ENCODE results near the gene SMG7.

DNA sequence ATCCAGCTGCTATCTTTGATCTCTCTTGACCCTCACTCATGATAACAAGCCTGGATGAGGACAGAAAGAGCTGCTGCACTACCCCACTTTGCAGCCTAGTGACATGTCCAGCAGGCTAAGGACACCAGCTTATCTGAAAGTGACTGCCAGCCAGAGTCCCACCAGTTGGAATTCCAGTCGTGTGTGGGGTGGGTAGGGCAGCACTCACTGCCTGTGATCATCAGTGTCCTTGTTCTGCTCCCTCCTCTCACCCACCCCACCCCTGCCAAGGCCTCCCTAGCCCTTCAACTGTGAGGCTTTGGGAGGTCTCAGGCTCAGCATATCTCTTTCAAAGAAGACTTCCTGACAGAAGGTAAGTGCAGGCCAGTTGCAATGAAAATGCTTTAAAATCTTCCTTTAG lies 38.6 kb upstream of the SMG7 start:
- TF ChIP-seq FOXM1 (IDR thresholded peaks at IDR 0.05; ENCODE audit: borderline replicate concordance) = no peak
- TF ChIP-seq ARNT (IDR thresholded peaks at IDR 0.05) = no peak
- TF ChIP-seq BHLHE40 (IDR thresholded peaks at IDR 0.05; ENCODE audit: borderline replicate concordance) = no peak
- TF ChIP-seq, protein P1, sequence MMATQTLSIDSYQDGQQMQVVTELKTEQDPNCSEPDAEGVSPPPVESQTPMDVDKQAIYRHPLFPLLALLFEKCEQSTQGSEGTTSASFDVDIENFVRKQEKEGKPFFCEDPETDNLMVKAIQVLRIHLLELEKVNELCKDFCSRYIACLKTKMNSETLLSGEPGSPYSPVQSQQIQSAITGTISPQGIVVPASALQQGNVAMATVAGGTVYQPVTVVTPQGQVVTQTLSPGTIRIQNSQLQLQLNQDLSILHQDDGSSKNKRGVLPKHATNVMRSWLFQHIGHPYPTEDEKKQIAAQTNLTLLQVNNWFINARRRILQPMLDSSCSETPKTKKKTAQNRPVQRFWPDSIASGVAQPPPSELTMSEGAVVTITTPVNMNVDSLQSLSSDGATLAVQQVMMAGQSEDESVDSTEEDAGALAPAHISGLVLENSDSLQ (IDR thresholded peaks at IDR 0.05) = no peak
- TF ChIP-seq SP1 (IDR thresholded peaks at IDR 0.05) = no peak
- TF ChIP-seq L3MBTL2 (conservative IDR thresholded peaks at IDR 0.05) = no peak

Data from HEK293T (cell line).